PC-9 (cell line): Measurements from ENCODE around the gene TRPM1. TPM values are rescaled to one million over a fixed set of nuclear protein-coding genes. Genes with fewer than 3 reads are reported as not detected.

ENCODE experiments used
- BruUV-seq: library from RNA; stranded (reverse); fragments of 400-500 nt; replicated peaks from 2 replicates; lab custom pipeline; 2021; lab: Mats Ljungman, UMichigan
- CTCF ChIA-PET: fragments of 300-600 bp; sonication (Branson Sonifier 250); formaldehyde crosslinking; loops from one replicate; lab custom pipeline; 2022; ENCODE audit warnings: antibody characterized with exemption; lab: Charles Lee
- POLR2A ChIA-PET: fragments of 300-600 bp; sonication (Branson Sonifier 250); formaldehyde crosslinking; loops from one replicate; lab custom pipeline; 2022; ENCODE audit warnings: antibody characterized with exemption; ENCODE audit not compliant: unreplicated experiment; lab: Charles Lee
- DNase-seq, 2 experiments: peaks; one replicate each; pipeline versions ENCODE4 v3.0.0 to v3.0.0-alpha.2; 2015 to 2022; ENCODE audit warnings: mixed read lengths in 1 of 2
- H2AFZ ChIP-seq: fragments of 200-600 bp; sonication (generic); 2 replicates; pipeline ENCODE4 v1.8.1; 2017; ENCODE audit warnings: antibody characterized with exemption
- H3F3A ChIP-seq: fragments of 200-600 bp; sonication (generic); 2 replicates; pipeline ENCODE4 v1.8.1; 2017; ENCODE audit warnings: antibody characterized with exemption, mild to moderate bottlenecking, low read depth; ENCODE audit not compliant: insufficient read depth
- H3K27ac ChIP-seq: fragments of 200-600 bp; sonication (generic); 2 replicates; pipeline ENCODE4 v1.6.1; 2016; ENCODE audit warnings: mixed run types
- H3K27me3 ChIP-seq: fragments of 200-600 bp; sonication (generic); 2 replicates; pipeline ENCODE4 v1.6.1; 2016; ENCODE audit warnings: low read depth, mixed run types; ENCODE audit not compliant: insufficient read depth
- H3K36me3 ChIP-seq: fragments of 200-600 bp; sonication (generic); 2 replicates; pipeline ENCODE4 v1.6.1; 2016; ENCODE audit warnings: low read depth, mixed run types
- H3K4me1 ChIP-seq: fragments of 200-600 bp; sonication (generic); replicated peaks from 2 replicates; pipeline ENCODE4 v1.6.1; 2016; ENCODE audit warnings: mixed run types; ENCODE audit not compliant: insufficient read depth
- H3K4me2 ChIP-seq: fragments of 200-600 bp; sonication (generic); 2 replicates; pipeline ENCODE4 v1.6.1; 2017; ENCODE audit warnings: mixed run types
- H3K4me3 ChIP-seq: fragments of 200-600 bp; sonication (generic); 2 replicates; pipeline ENCODE4 v1.6.1; 2016; ENCODE audit warnings: mixed run types
- H3K79me2 ChIP-seq: fragments of 200-600 bp; sonication (generic); 2 replicates; pipeline ENCODE4 v1.6.1; 2017; ENCODE audit warnings: low read depth, mixed run types
- H3K9me2 ChIP-seq: fragments of 200-600 bp; sonication (generic); 2 replicates; pipeline ENCODE4 v1.8.1; 2017; ENCODE audit warnings: mild to moderate bottlenecking; ENCODE audit not compliant: insufficient read depth
- H3K9me3 ChIP-seq: fragments of 200-600 bp; sonication (generic); 2 replicates; pipeline ENCODE4 v1.8.1; 2016; ENCODE audit warnings: low read depth; ENCODE audit not compliant: insufficient read depth
- H4K20me1 ChIP-seq: fragments of 200-600 bp; sonication (generic); 2 replicates; pipeline ENCODE4 v1.8.1; 2017; ENCODE audit not compliant: insufficient read depth
- CTCF ChIP-seq: fragments of 200-600 bp; sonication (generic); conservative IDR thresholded peaks from 2 replicates; pipeline ENCODE4 v1.6.1; 2017; ENCODE audit warnings: mixed run types, antibody characterized with exemption, mild to moderate bottlenecking, moderate library complexity
- EZH2 ChIP-seq: fragments of 200-600 bp; sonication (generic); IDR thresholded peaks from 2 replicates; pipeline ENCODE4 v1.8.0; 2017; ENCODE audit warnings: antibody characterized with exemption, low read depth
- intact Hi-C: fragments of 100-400 bp; cut with micrococcal nuclease; formaldehyde crosslinking; loops from one replicate; pipeline ENCODE4 v1.10.0; 2022; ENCODE audit not compliant: unreplicated experiment
- total RNA-seq: library from RNA; stranded (reverse); gene quantifications from 2 replicates; pipeline ENCODE4 v1.2.3, GENCODE V29; 2021

TRPM1 gene
- total RNA-seq, 1 experiment from 2014 or later = not detected

DNA sequence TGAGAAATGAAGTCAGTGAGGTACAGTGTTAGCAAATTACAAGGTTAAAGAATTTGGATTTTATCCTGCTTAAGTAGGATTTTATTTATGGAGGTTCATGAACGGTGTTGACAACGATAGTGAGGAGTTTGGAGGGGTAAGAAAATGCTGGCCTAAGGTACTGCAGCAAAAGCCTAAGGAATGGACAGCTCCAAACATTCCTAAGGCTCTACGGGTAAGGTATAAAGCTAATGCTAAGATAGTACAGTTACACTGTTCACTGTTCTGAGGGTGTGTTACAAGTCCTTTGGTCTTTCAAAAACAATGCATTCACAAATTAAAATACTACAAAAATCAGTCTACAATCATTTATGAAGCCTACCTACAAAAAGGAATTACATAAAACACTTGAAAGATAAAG lies 117.4 kb downstream of the TRPM1 start:
- no peaks in the 10 kb centered on the region for H3K9me2 ChIP-seq
- H3K9me3 ChIP-seq = no peaks in the 10 kb centered on the region
- H3K27me3 ChIP-seq = no peaks in the 10 kb centered on the region
- no TSS peak for BruUV-seq
- H3K4me3 ChIP-seq = no peak overlapping the region
- no peak for TF ChIP-seq EZH2
- TF ChIP-seq CTCF = no peak
- no peak overlapping the region for H3K27ac ChIP-seq
- no peaks in the 10 kb centered on the region for H3K4me1 ChIP-seq
- no peak for DNase-seq
- no peaks in the 10 kb centered on the region for H3F3A ChIP-seq
- H2AFZ ChIP-seq = no peak overlapping the region
- no peaks in the 10 kb centered on the region for H3K79me2 ChIP-seq
- no peaks in the 10 kb centered on the region for H3K36me3 ChIP-seq
- ChIA-PET POLR2A (no interaction called here), CTCF (no interaction called here)
- no peak overlapping the region for H3K4me2 ChIP-seq
- no peaks in the 10 kb centered on the region for H4K20me1 ChIP-seq
- intact Hi-C loops = no loop called here

GRCh38 chr15:30979457-30979856 lies 122.1 kb downstream of the TRPM1 start:
- intact Hi-C loops = no loop called here
- Histone ChIP-seq H3K4me1 (no peaks in the 10 kb centered on the region), H3K36me3 (no peaks in the 10 kb centered on the region), H4K20me1 (no peaks in the 10 kb centered on the region), H2AFZ (no peak overlapping the region), H3K4me2 (no peak overlapping the region), H3F3A (no peaks in the 10 kb centered on the region), H3K4me3 (no peak overlapping the region), H3K27me3 (no peaks in the 10 kb centered on the region), H3K27ac (no peak overlapping the region), H3K9me2 (no peaks in the 10 kb centered on the region), H3K79me2 (no peaks in the 10 kb centered on the region), H3K9me3 (no peaks in the 10 kb centered on the region)
- DNase-seq = no peak
- no peak for TF ChIP-seq CTCF
- no peak for TF ChIP-seq EZH2
- ChIA-PET CTCF (no interaction called here), POLR2A (no interaction called here)
- BruUV-seq = no TSS peak

DNA sequence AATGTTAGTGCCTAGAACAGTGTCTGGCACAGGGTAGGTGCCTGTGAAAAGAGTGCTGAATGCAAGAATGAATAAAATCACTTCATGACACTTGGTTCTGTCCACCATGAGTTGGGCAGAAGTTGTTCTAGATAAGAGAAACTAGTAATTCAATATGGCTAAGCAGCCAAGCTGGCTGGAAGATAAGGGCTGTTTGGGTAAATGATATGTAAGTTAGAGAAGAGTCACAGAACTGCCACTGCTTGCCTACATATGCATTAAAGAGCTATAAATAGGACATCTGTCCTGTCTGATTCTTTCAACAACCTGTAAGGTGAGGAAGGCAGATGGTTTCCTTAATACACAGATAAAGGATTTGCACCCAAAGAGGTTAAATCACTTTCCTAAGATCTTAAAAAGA lies 123.2 kb downstream of the TRPM1 start:
- CTCF ChIA-PET = no interaction called here
- Histone ChIP-seq H3K9me3 (no peaks in the 10 kb centered on the region), H3K79me2 (no peaks in the 10 kb centered on the region), H3K4me1 (no peaks in the 10 kb centered on the region), H3K4me3 (no peak overlapping the region), H3K27me3 (no peaks in the 10 kb centered on the region), H4K20me1 (no peaks in the 10 kb centered on the region), H3K4me2 (no peak overlapping the region), H3K9me2 (no peaks in the 10 kb centered on the region), H2AFZ (no peak overlapping the region), H3K36me3 (no peaks in the 10 kb centered on the region), H3F3A (no peaks in the 10 kb centered on the region), H3K27ac (no peak overlapping the region)
- intact Hi-C loops = no loop called here
- no peak for TF ChIP-seq EZH2
- no peak for TF ChIP-seq CTCF
- no TSS peak for BruUV-seq
- POLR2A ChIA-PET = no interaction called here
- DNase-seq = no peak
